ENCODE data around the gene GALNT18.

Gene GALNT18

GRCh38 chr11:11444027-11444803, 177.6 kb downstream of the GALNT18 start:
- H3K4me1 ChIP-seq (ENCODE audit: control insufficient read depth, insufficient read depth, low read length), result peaks cover 7% of the 10 kb centered on the region; the same call in 1 of the 2 replicates
- no peak overlapping the region for H3K27ac ChIP-seq (ENCODE audit: low read depth, low read length)
- no peak overlapping the region for H3K9ac ChIP-seq (ENCODE audit: low read depth, low read length)
- H3K9me3 ChIP-seq (ENCODE audit: control insufficient read depth, insufficient read depth, low read length), result no peaks in the 10 kb centered on the region
- H3K36me3 ChIP-seq (ENCODE audit: control insufficient read depth, insufficient read depth, low read length), result no peaks in the 10 kb centered on the region
- no peak overlapping the region for H3K4me3 ChIP-seq (ENCODE audit: low read depth, low read length)
- no peaks in the 10 kb centered on the region for H3K27me3 ChIP-seq (ENCODE audit: control insufficient read depth, insufficient read depth, low read length)

DNA sequence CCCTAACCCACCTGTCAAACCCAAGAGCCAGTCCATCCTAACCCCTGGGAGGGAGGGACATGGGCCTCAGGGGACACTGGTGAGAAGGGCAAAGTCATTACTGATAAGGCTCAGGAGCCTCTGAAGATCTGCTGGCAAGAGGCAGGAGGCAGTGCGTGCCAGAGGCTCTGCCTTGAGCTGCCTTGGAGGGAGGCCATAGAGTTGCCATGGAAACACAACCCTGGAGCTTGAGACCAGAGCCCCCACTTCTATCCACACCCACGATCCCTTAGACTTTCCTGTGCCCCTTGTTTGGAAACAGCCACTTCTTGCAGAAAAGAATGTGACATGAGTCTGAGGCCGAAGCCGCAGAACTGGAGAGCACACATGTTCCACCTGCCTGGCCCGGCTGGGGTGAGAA, 179.0 kb downstream of the GALNT18 start:
- no peaks in the 10 kb centered on the region for H3K27me3 ChIP-seq (ENCODE audit: control insufficient read depth, insufficient read depth, low read length)
- H3K4me1 ChIP-seq (ENCODE audit: control insufficient read depth, insufficient read depth, low read length), result peaks cover 7% of the 10 kb centered on the region; the same call in 1 of the 2 replicates
- H3K9me3 ChIP-seq (ENCODE audit: control insufficient read depth, insufficient read depth, low read length), result no peaks in the 10 kb centered on the region
- H3K27ac ChIP-seq (ENCODE audit: low read depth, low read length), result no peak overlapping the region
- no peak overlapping the region for H3K9ac ChIP-seq (ENCODE audit: low read depth, low read length)
- no peak overlapping the region for H3K4me3 ChIP-seq (ENCODE audit: low read depth, low read length)
- no peaks in the 10 kb centered on the region for H3K36me3 ChIP-seq (ENCODE audit: control insufficient read depth, insufficient read depth, low read length)

DNA sequence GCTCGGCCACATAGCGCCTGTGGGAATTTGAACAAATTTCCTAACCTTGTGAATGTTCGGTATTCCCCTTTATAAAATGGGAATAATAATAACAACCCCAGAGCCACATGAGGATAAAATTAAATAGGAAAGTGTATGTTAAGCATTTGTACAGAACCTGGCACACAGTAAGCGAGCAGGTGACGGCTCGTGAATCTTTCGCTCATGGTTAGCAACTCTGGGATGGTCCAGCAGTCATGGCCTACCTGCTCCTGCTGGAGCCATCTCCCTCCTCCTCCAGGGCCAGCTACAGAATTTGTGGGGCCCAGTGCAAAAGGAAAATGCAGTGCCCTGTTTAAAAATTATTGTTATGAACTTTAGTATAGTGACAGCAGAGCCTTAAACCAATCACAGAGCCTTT, 180.3 kb downstream of the GALNT18 start:
- Histone ChIP-seq H3K9ac (ENCODE audit: low read depth, low read length) (no peak overlapping the region), H3K27me3 (ENCODE audit: control insufficient read depth, insufficient read depth, low read length) (no peaks in the 10 kb centered on the region), H3K36me3 (ENCODE audit: control insufficient read depth, insufficient read depth, low read length) (no peaks in the 10 kb centered on the region), H3K4me3 (ENCODE audit: low read depth, low read length) (no peak overlapping the region), H3K27ac (ENCODE audit: low read depth, low read length) (no peak overlapping the region), H3K4me1 (ENCODE audit: control insufficient read depth, insufficient read depth, low read length) (peaks cover 7% of the 10 kb centered on the region; the same call in 1 of the 2 replicates), H3K9me3 (ENCODE audit: control insufficient read depth, insufficient read depth, low read length) (no peaks in the 10 kb centered on the region)

DNA sequence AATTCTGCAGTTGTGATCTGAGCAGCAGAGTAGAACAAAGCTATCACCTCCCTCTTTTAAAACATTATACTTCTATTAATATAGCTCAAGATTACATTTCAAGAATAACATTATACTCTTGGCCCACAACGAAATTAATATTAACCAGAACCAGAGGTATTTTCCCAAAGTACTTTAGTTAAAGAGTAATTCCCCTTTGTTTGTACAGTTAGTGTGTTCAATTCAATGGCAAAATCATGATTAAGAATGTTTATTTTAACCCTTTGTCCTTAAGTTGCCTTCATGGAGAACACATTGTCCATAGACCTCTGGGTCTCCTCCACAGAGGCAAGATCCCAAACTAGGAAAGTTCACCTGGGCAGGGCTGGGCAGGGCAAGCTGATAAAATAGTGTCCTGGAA, 180.7 kb downstream of the GALNT18 start:
- Histone ChIP-seq H3K4me3 (ENCODE audit: low read depth, low read length) (no peak overlapping the region), H3K27ac (ENCODE audit: low read depth, low read length) (no peak overlapping the region), H3K9ac (ENCODE audit: low read depth, low read length) (no peak overlapping the region), H3K9me3 (ENCODE audit: control insufficient read depth, insufficient read depth, low read length) (no peaks in the 10 kb centered on the region), H3K4me1 (ENCODE audit: control insufficient read depth, insufficient read depth, low read length) (peaks cover 7% of the 10 kb centered on the region; the same call in 1 of the 2 replicates), H3K36me3 (ENCODE audit: control insufficient read depth, insufficient read depth, low read length) (no peaks in the 10 kb centered on the region), H3K27me3 (ENCODE audit: control insufficient read depth, insufficient read depth, low read length) (no peaks in the 10 kb centered on the region)

GRCh38 chr11:11440144-11440543, 181.7 kb downstream of the GALNT18 start:
- no peak overlapping the region for H3K27ac ChIP-seq (ENCODE audit: low read depth, low read length)
- H3K27me3 ChIP-seq (ENCODE audit: control insufficient read depth, insufficient read depth, low read length), result no peaks in the 10 kb centered on the region
- H3K36me3 ChIP-seq (ENCODE audit: control insufficient read depth, insufficient read depth, low read length), result no peaks in the 10 kb centered on the region

GRCh38 chr11:11439591-11439990, 182.2 kb downstream of the GALNT18 start:
- Histone ChIP-seq H3K9ac (ENCODE audit: low read depth, low read length) (no peak overlapping the region), H3K36me3 (ENCODE audit: control insufficient read depth, insufficient read depth, low read length) (no peaks in the 10 kb centered on the region), H3K27me3 (ENCODE audit: control insufficient read depth, insufficient read depth, low read length) (no peaks in the 10 kb centered on the region), H3K4me1 (ENCODE audit: control insufficient read depth, insufficient read depth, low read length) (peaks cover 7% of the 10 kb centered on the region; the same call in 1 of the 2 replicates), H3K27ac (ENCODE audit: low read depth, low read length) (no peak overlapping the region), H3K4me3 (ENCODE audit: low read depth, low read length) (no peak overlapping the region), H3K9me3 (ENCODE audit: control insufficient read depth, insufficient read depth, low read length) (no peaks in the 10 kb centered on the region)

More at GRCh38 chr11:11440144-11440543, 181.7 kb downstream of the GALNT18 start:
- Histone ChIP-seq H3K4me1 (ENCODE audit: control insufficient read depth, insufficient read depth, low read length) (peaks cover 7% of the 10 kb centered on the region; the same call in 1 of the 2 replicates), H3K9me3 (ENCODE audit: control insufficient read depth, insufficient read depth, low read length) (no peaks in the 10 kb centered on the region), H3K4me3 (ENCODE audit: low read depth, low read length) (no peak overlapping the region), H3K9ac (ENCODE audit: low read depth, low read length) (no peak overlapping the region)

DNA sequence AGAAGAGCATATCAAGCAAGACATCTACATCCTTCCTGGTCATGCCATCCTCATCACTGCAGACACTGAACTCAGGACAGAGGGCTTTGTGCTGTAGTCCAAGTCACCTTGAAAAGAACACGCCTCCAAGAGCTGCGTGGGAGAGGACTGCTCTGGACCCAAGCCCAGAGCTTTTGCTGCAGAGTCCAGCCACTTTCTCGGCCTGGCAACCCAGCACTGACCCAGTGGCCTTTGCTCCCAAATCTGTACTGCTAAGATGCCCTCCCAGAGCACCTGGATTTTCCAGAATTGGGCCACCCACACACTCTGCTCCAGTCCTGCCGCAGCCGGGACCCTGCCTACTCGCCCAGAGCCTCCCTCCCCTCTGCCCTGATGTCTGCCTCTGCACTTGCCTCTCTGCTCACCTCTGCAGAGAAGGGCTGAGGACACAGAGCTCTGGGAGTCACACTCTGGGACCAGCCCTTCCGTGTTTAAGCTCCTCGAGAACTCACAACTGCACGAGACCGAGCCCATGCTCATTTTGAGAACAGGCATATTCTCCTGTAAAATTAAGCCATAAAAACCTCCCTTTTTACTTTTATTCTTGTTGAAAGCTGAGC, 185.0 kb downstream of the GALNT18 start:
- Histone ChIP-seq H3K9me3 (ENCODE audit: control insufficient read depth, insufficient read depth, low read length) (no peaks in the 10 kb centered on the region), H3K27ac (ENCODE audit: low read depth, low read length) (no peak overlapping the region), H3K4me3 (ENCODE audit: low read depth, low read length) (no peak overlapping the region), H3K9ac (ENCODE audit: low read depth, low read length) (no peak overlapping the region), H3K27me3 (ENCODE audit: control insufficient read depth, insufficient read depth, low read length) (no peaks in the 10 kb centered on the region), H3K4me1 (ENCODE audit: control insufficient read depth, insufficient read depth, low read length) (peaks cover 7% of the 10 kb centered on the region; the same call in 1 of the 2 replicates), H3K36me3 (ENCODE audit: control insufficient read depth, insufficient read depth, low read length) (no peaks in the 10 kb centered on the region)

- H3K27me3 ChIP-seq (ENCODE audit: control insufficient read depth, insufficient read depth, low read length), result no peaks in the 10 kb centered on the region
- no peak overlapping the region for H3K4me3 ChIP-seq (ENCODE audit: low read depth, low read length)
- no peak overlapping the region for H3K9ac ChIP-seq (ENCODE audit: low read depth, low read length)
- H3K4me1 ChIP-seq (ENCODE audit: control insufficient read depth, insufficient read depth, low read length), result peaks cover 7% of the 10 kb centered on the region; the same call in 1 of the 2 replicates
- H3K36me3 ChIP-seq (ENCODE audit: control insufficient read depth, insufficient read depth, low read length), result no peaks in the 10 kb centered on the region
- no peak overlapping the region for H3K27ac ChIP-seq (ENCODE audit: low read depth, low read length)
- no peaks in the 10 kb centered on the region for H3K9me3 ChIP-seq (ENCODE audit: control insufficient read depth, insufficient read depth, low read length)
Measured at GRCh38 chr11:11435635-11436034, 186.2 kb downstream of the GALNT18 start.

GRCh38 chr11:11433960-11434359, 187.8 kb downstream of the GALNT18 start:
- H3K9ac ChIP-seq (ENCODE audit: low read depth, low read length), result no peak overlapping the region
- no peaks in the 10 kb centered on the region for H3K27me3 ChIP-seq (ENCODE audit: control insufficient read depth, insufficient read depth, low read length)
- no peaks in the 10 kb centered on the region for H3K4me1 ChIP-seq (ENCODE audit: control insufficient read depth, insufficient read depth, low read length)
- no peaks in the 10 kb centered on the region for H3K9me3 ChIP-seq (ENCODE audit: control insufficient read depth, insufficient read depth, low read length)
- H3K36me3 ChIP-seq (ENCODE audit: control insufficient read depth, insufficient read depth, low read length), result no peaks in the 10 kb centered on the region
- H3K4me3 ChIP-seq (ENCODE audit: low read depth, low read length), result no peak overlapping the region
- no peak overlapping the region for H3K27ac ChIP-seq (ENCODE audit: low read depth, low read length)

- no peaks in the 10 kb centered on the region for H3K4me1 ChIP-seq (ENCODE audit: control insufficient read depth, insufficient read depth, low read length)
- no peak overlapping the region for H3K9ac ChIP-seq (ENCODE audit: low read depth, low read length)
- H3K9me3 ChIP-seq (ENCODE audit: control insufficient read depth, insufficient read depth, low read length), result no peaks in the 10 kb centered on the region
- no peaks in the 10 kb centered on the region for H3K27me3 ChIP-seq (ENCODE audit: control insufficient read depth, insufficient read depth, low read length)
- no peak overlapping the region for H3K4me3 ChIP-seq (ENCODE audit: low read depth, low read length)
- no peaks in the 10 kb centered on the region for H3K36me3 ChIP-seq (ENCODE audit: control insufficient read depth, insufficient read depth, low read length)
- no peak overlapping the region for H3K27ac ChIP-seq (ENCODE audit: low read depth, low read length)
Measured at GRCh38 chr11:11432621-11433319, 189.0 kb downstream of the GALNT18 start.

- H3K9me3 ChIP-seq (ENCODE audit: control insufficient read depth, insufficient read depth, low read length), result no peaks in the 10 kb centered on the region
- H3K36me3 ChIP-seq (ENCODE audit: control insufficient read depth, insufficient read depth, low read length), result no peaks in the 10 kb centered on the region
- H3K9ac ChIP-seq (ENCODE audit: low read depth, low read length), result no peak overlapping the region
- H3K27me3 ChIP-seq (ENCODE audit: control insufficient read depth, insufficient read depth, low read length), result no peaks in the 10 kb centered on the region
- H3K4me3 ChIP-seq (ENCODE audit: low read depth, low read length), result no peak overlapping the region
- H3K4me1 ChIP-seq (ENCODE audit: control insufficient read depth, insufficient read depth, low read length), result no peaks in the 10 kb centered on the region
- no peak overlapping the region for H3K27ac ChIP-seq (ENCODE audit: low read depth, low read length)
Measured at GRCh38 chr11:11430431-11430830, 191.4 kb downstream of the GALNT18 start.
